KMS-11 (cell line): Measurements from ENCODE around the gene ECHS1.

Experiments used
- H2AFZ ChIP-seq: fragments of 200-600 bp; sonication (generic); 2 replicates; pipeline ENCODE4 v1.6.1; 2016; ENCODE audit warnings: antibody characterized with exemption, mixed run types, low read depth
- H3K27ac ChIP-seq: fragments of 200-600 bp; sonication (generic); 2 replicates; pipeline ENCODE4 v1.6.1; 2016; ENCODE audit warnings: mild to moderate bottlenecking, mixed run types
- H3K27me3 ChIP-seq: fragments of 200-600 bp; sonication (generic); 2 replicates; pipeline ENCODE4 v1.6.1; 2017; ENCODE audit warnings: mild to moderate bottlenecking, low read depth, mixed run types, moderate library complexity; ENCODE audit not compliant: insufficient read depth
- H3K36me3 ChIP-seq: fragments of 200-600 bp; sonication (generic); 2 replicates; pipeline ENCODE4 v1.6.1; 2017; ENCODE audit warnings: mild to moderate bottlenecking, mixed run types; ENCODE audit not compliant: insufficient read depth
- H3K4me1 ChIP-seq: fragments of 200-600 bp; sonication (generic); 2 replicates; pipeline ENCODE4 v1.6.1; 2016; ENCODE audit warnings: mild to moderate bottlenecking, low read depth, mixed run types; ENCODE audit not compliant: poor library complexity, severe bottlenecking
- H3K4me2 ChIP-seq: fragments of 200-600 bp; sonication (generic); 2 replicates; pipeline ENCODE4 v1.7.0; 2016; ENCODE audit warnings: mild to moderate bottlenecking, mixed run types
- H3K4me3 ChIP-seq: fragments of 200-600 bp; sonication (generic); IDR thresholded peaks from 2 replicates; pipeline ENCODE4 v1.6.1; 2017; ENCODE audit warnings: low read depth, low read length, mixed read lengths; ENCODE audit not compliant: insufficient read depth
- H3K79me2 ChIP-seq: fragments of 200-600 bp; sonication (generic); 2 replicates; pipeline ENCODE4 v1.6.1; 2016; ENCODE audit warnings: low read depth, mixed run types; ENCODE audit not compliant: insufficient read depth
- H3K9ac ChIP-seq: fragments of 200-600 bp; sonication (generic); 2 replicates; pipeline ENCODE4 v1.6.1; 2016; ENCODE audit warnings: mild to moderate bottlenecking, mixed run types
- H4K20me1 ChIP-seq: fragments of 200-600 bp; sonication (generic); 2 replicates; pipeline ENCODE4 v1.6.1; 2016; ENCODE audit warnings: mild to moderate bottlenecking, mixed run types; ENCODE audit not compliant: insufficient read depth
- CTCF ChIP-seq: fragments of 200-600 bp; sonication (generic); conservative IDR thresholded peaks from 2 replicates; pipeline ENCODE4 v1.6.1; 2017; ENCODE audit warnings: low read depth, mild to moderate bottlenecking, antibody characterized with exemption, low read length, moderate library complexity, mixed read lengths

ECHS1 gene

GRCh38 chr10:133394801-133395221, 21.7 kb upstream of the ECHS1 start:
- Histone ChIP-seq H3K79me2 (peaks cover 17% of the 10 kb centered on the region; the same call in 1 of the 2 replicates), H3K27ac (peak overlapping the region; percentile 95), H3K36me3 (no peaks in the 10 kb centered on the region), H3K9ac (peak overlapping the region; percentile 99), H4K20me1 (no peaks in the 10 kb centered on the region), H3K4me3 (no peak overlapping the region), H2AFZ (peak overlapping the region; percentile 75), H3K4me1 (peaks cover 43% of the 10 kb centered on the region), H3K27me3 (no peaks in the 10 kb centered on the region), H3K4me2 (peak overlapping the region; percentile 70)
- TF ChIP-seq CTCF, result no peak

- Histone ChIP-seq H3K27ac (peak within 1 kb of the TSS; percentile 95), H4K20me1 (no peaks in the 10 kb centered on the region), H2AFZ (peak within 1 kb of the TSS; percentile 75), H3K27me3 (no peaks in the 10 kb centered on the region), H3K9ac (peak within 1 kb of the TSS; percentile 99), H3K4me1 (peaks cover 40% of the 10 kb centered on the region), H3K4me3 (no peak within 1 kb of the TSS), H3K36me3 (no peaks in the 10 kb centered on the region), H3K79me2 (peaks cover 17% of the 10 kb centered on the region; the same call in 1 of the 2 replicates), H3K4me2 (peak within 1 kb of the TSS; percentile 70)
- TF ChIP-seq CTCF, result no peak
Measured at GRCh38 chr10:133394064-133394663, 21.0 kb upstream of the ECHS1 start, which contains the start of gene MTG1. Gene MTG1 (plus strand): TSS chr10:133394157. CDS start chr10:133394221, 64 bp downstream.

- peaks cover 17% of the 10 kb centered on the region; the same call in 1 of the 2 replicates for H3K79me2 ChIP-seq
- H3K4me3 ChIP-seq, result no peak overlapping the region
- no peaks in the 10 kb centered on the region for H4K20me1 ChIP-seq
- H3K4me2 ChIP-seq, result peak overlapping the region; percentile 43; the same call in 1 of the 2 replicates
- H2AFZ ChIP-seq, result peak overlapping the region; percentile 0; the same call in 1 of the 2 replicates
- TF ChIP-seq CTCF, result no peak
- H3K4me1 ChIP-seq, result peaks cover 40% of the 10 kb centered on the region
- H3K36me3 ChIP-seq, result no peaks in the 10 kb centered on the region
- peak overlapping the region; percentile 99; the same call in 1 of the 2 replicates for H3K9ac ChIP-seq
- H3K27ac ChIP-seq, result no peak overlapping the region
- no peaks in the 10 kb centered on the region for H3K27me3 ChIP-seq
Measured at GRCh38 chr10:133393401-133394063, 20.4 kb upstream of the ECHS1 start.

GRCh38 chr10:133391761-133392518, 18.8 kb upstream of the ECHS1 start:
- no peak overlapping the region for H2AFZ ChIP-seq
- no peak overlapping the region; the same call in 1 of the 2 replicates for H3K27ac ChIP-seq
- no peaks in the 10 kb centered on the region for H3K36me3 ChIP-seq
- no peaks in the 10 kb centered on the region for H4K20me1 ChIP-seq
- H3K4me3 ChIP-seq, result no peak overlapping the region
- H3K79me2 ChIP-seq, result peaks cover 17% of the 10 kb centered on the region; the same call in 1 of the 2 replicates
- H3K9ac ChIP-seq, result no peak overlapping the region
- peaks cover 50% of the 10 kb centered on the region for H3K4me1 ChIP-seq
- H3K27me3 ChIP-seq, result no peaks in the 10 kb centered on the region
- no peak overlapping the region for H3K4me2 ChIP-seq
- TF ChIP-seq CTCF, result no peak
